Bronchial epithelial cell (primary cell): ENCODE results near the gene DYSF. TPM values are rescaled to one million over a fixed set of nuclear protein-coding genes. Genes with fewer than 3 reads are reported as not detected.
A peak's percentile ranks its signal among the peaks of the same experiment; 100 is the strongest.

ENCODE experiments used
- DNase-seq: peaks from one replicate; pipeline ENCODE4 v3.0.0-alpha.2; 2010; ENCODE audit warnings: low read depth
- FAIRE-seq: peaks from 2 replicates; lab custom pipeline; 2011; peaks lifted over from hg19 to GRCh38; lab: Jason Lieb, UNC
- H3K27me3 ChIP-seq: 2 replicates; pipeline ENCODE4 v1.5.1; 2011; ENCODE audit warnings: low read length; ENCODE audit not compliant: control insufficient read depth, insufficient read depth
- H3K36me3 ChIP-seq: 2 replicates; pipeline ENCODE4 v1.5.1; 2011; ENCODE audit warnings: low read length; ENCODE audit not compliant: control insufficient read depth, insufficient read depth
- H3K4me3 ChIP-seq: 2 replicates; pipeline ENCODE4 v1.5.1; 2011; ENCODE audit warnings: mild to moderate bottlenecking, low read depth, low read length, control low read depth
- total RNA-seq: library from RNA; depleted of rRNA; stranded (reverse); fragments of >200 nt; gene quantifications from 2 replicates; pipeline ENCODE4 v1.2.1, GENCODE V29; 2014
- TF ChIP-seq, protein P1 (sequence below): IDR thresholded peaks from 2 replicates; pipeline ENCODE4 v1.5.1; 2011; ENCODE audit warnings: mild to moderate bottlenecking, moderate library complexity, low read length, control low read depth, inconsistent platforms; ENCODE audit not compliant: insufficient read depth, severe bottlenecking

The DYSF gene
- total RNA-seq, 1 donor from 2014 or later = under 0.01 TPM

DNA sequence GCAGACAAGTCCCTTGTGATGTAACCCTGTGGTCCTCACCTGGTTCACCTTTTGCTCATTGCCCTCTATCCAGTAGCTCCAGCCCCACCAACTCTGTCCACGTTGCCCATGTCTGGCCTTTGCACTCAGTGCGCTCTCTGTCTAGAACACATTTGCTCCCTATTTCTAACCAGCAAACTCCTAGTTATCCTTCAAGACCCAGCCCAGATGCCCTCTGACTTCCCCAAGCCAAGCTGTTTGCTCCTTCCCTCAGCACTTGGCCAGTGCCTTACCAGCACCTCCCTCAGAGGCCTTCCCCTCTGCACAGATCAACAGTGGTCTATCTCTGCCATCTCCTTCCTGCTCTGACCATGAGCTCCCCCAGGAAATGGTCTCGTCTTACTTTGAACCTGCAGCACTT is 137.7 kb downstream of the DYSF start:
- TF ChIP-seq, protein P1, sequence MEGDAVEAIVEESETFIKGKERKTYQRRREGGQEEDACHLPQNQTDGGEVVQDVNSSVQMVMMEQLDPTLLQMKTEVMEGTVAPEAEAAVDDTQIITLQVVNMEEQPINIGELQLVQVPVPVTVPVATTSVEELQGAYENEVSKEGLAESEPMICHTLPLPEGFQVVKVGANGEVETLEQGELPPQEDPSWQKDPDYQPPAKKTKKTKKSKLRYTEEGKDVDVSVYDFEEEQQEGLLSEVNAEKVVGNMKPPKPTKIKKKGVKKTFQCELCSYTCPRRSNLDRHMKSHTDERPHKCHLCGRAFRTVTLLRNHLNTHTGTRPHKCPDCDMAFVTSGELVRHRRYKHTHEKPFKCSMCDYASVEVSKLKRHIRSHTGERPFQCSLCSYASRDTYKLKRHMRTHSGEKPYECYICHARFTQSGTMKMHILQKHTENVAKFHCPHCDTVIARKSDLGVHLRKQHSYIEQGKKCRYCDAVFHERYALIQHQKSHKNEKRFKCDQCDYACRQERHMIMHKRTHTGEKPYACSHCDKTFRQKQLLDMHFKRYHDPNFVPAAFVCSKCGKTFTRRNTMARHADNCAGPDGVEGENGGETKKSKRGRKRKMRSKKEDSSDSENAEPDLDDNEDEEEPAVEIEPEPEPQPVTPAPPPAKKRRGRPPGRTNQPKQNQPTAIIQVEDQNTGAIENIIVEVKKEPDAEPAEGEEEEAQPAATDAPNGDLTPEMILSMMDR = no peak
- peak; percentile 95 for FAIRE-seq
- H3K4me3 ChIP-seq = no peak overlapping the region
- no peak for DNase-seq
- H3K27me3 ChIP-seq = no peaks in the 10 kb centered on the region
- no peaks in the 10 kb centered on the region for H3K36me3 ChIP-seq

DNA sequence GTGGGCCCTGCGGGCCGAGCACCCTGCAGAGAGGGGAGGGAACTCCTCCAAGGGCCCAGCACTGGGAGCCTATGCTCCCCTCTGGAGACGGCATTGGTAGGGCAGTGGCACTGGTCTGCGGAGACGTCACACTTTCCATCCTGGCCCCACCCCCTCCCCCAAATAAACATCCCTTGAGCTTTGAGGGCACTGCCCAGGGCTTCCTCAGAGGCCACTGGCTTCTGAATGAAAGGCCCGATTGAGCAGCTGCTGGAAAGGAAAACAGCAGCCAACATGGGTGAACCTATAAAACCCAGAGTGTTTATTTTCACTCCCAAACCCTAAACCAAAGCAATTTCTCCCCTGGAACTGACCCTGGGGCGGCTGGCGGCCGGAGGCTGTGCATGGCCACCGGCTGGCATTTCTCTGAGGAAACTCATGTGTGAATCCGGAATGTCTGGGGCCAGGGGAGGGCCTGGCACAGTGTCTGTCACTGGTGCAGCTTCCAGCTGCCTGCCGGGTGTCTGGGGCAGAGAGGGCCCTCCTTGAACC is 138.9 kb downstream of the DYSF start:
- FAIRE-seq = no peak

DNA sequence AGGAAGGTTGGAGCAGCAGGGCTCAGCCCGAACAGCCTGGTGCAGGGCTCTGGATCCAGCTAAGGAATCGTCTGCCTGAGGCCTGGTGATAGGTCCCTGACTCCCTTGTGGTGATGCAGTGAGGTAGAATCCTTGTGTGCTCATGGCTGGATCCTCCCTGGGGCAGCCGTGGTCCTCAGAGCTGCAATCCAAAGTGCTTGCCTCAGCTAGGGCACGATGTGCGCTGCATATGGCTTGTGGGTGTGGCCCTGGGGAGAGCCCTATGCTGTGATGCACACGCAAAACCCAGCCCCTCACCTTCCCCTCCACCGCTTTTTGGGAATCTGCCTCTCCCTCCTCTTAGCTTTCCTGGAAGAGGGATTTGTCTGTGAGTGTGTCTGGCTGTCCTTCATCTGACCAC is 142.2 kb downstream of the DYSF start:
- no peak for FAIRE-seq
- TF ChIP-seq, protein P1 = no peak
- no peaks in the 10 kb centered on the region for H3K36me3 ChIP-seq
- no peak overlapping the region for H3K4me3 ChIP-seq
- DNase-seq = no peak
- H3K27me3 ChIP-seq = peaks cover 3% of the 10 kb centered on the region

More for the DNA sequence above, 138.9 kb downstream of the DYSF start:
- TF ChIP-seq, protein P1 = no peak
- DNase-seq = no peak
- H3K27me3 ChIP-seq = peaks cover 3% of the 10 kb centered on the region
- no peak overlapping the region for H3K4me3 ChIP-seq
- H3K36me3 ChIP-seq = no peaks in the 10 kb centered on the region

DNA sequence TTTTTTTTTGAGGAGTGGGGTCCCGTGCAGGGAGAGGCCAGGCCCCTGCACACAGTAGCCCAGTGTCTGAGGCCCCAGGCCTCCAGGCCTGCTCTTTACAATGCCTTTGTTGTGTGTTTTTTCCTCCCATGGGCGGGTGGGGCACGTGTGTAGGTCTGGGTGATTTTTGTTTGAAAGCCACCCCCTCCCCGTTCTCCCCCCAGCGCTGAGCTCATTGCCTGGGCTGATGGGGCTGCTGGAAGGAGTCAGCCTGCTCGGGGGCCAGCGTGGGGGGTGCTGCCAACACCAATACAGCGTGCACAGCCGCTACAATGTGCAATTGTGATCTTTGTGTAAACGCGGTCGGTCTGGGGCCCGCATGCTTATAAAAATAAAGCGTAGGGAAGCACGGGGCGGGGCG is 142.7 kb downstream of the DYSF start:
- no peak for FAIRE-seq
- no peaks in the 10 kb centered on the region for H3K36me3 ChIP-seq
- no peak for DNase-seq
- H3K4me3 ChIP-seq = no peak overlapping the region
- peaks cover 3% of the 10 kb centered on the region for H3K27me3 ChIP-seq
- TF ChIP-seq, protein P1 = no peak

DNA sequence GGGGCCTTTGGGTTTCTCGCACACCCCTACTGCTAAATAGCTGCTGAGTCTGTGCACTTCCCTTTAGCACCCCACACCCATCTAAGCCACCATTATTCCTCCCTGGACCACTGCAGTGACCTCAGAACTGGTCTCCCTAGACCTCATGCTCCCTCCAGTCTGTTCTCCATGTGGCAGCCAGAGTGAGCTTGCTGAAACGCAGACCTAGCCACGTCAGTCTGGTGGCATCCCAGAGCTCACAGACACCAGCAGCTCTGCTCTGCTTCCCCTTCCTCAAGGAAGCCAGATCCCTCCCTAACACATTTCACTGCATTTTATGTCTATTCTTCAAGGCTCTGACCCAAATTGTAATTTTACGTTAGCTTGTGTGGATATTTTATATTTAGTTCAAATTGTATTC is 144.4 kb downstream of the DYSF start:
- Histone ChIP-seq H3K4me3 (no peak overlapping the region), H3K36me3 (no peaks in the 10 kb centered on the region), H3K27me3 (peaks cover 3% of the 10 kb centered on the region)
- no peak for DNase-seq
- FAIRE-seq = no peak
- TF ChIP-seq, protein P1 = no peak

DNA sequence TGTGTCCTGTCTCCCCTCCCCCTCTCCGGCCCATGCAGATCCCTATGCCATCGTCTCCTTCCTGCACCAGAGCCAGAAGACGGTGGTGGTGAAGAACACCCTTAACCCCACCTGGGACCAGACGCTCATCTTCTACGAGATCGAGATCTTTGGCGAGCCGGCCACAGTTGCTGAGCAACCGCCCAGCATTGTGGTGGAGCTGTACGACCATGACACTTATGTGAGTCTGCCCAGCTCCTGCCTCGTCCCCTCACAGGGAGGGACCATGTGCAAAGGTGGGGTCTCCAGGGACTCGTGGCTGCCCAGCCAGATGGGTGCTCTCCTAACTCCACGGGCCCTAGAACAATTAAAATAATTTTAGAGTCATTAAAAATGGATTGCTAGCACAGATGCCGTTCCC is 145.2 kb downstream of the DYSF start:
- TF ChIP-seq, protein P1 = no peak
- Histone ChIP-seq H3K36me3 (no peaks in the 10 kb centered on the region), H3K27me3 (peaks cover 3% of the 10 kb centered on the region), H3K4me3 (no peak overlapping the region)
- DNase-seq = no peak
- no peak for FAIRE-seq
